Cardiac muscle cell (in vitro differentiated cells and primary cell): ENCODE data around the gene KY. TPM values are rescaled to one million over a fixed set of nuclear protein-coding genes. Genes with fewer than 3 reads are reported as not detected.

Source experiments
- DNase-seq, 2 donors: peaks; one replicate each; pipeline versions ENCODE4 v3.0.0 to v3.0.0-alpha.2; 2010 to 2017; ENCODE audit warnings: low read depth in 1 of 2, low spot score in 1 of 2
- H3K27ac ChIP-seq: fragments of 200-600 bp; sonication (generic); 2 replicates; pipeline ENCODE4 v1.5.1; 2016
- H3K27me3 ChIP-seq: fragments of 200-600 bp; sonication (generic); 2 replicates; pipeline ENCODE4 v1.6.0; 2016; ENCODE audit warnings: control low read depth
- H3K36me3 ChIP-seq: fragments of 200-600 bp; sonication (generic); 2 replicates; pipeline ENCODE4 v1.5.1; 2016; ENCODE audit warnings: control low read depth
- H3K4me1 ChIP-seq: fragments of 200-600 bp; sonication (generic); 2 replicates; pipeline ENCODE4 v1.8.1; 2017; ENCODE audit warnings: low read depth, mild to moderate bottlenecking, mixed run types
- H3K4me3 ChIP-seq: fragments of 200-600 bp; sonication (generic); 2 replicates; pipeline ENCODE4 v1.5.1; 2016; ENCODE audit warnings: mild to moderate bottlenecking
- H3K9me3 ChIP-seq: fragments of 200-600 bp; sonication (generic); 2 replicates; pipeline ENCODE4 v1.5.1; 2017; ENCODE audit warnings: low read depth, mild to moderate bottlenecking, control low read depth
- polyA plus RNA-seq: library from polyadenylated mRNA; unstranded; fragments of >200 nt; fragmentation: Nextera tagmentation; extraction: Ambion mirVana; gene quantifications from 2 replicates; pipeline ENCODE4 v1.2.1, GENCODE V29; 2016
- total RNA-seq: library from RNA; depleted of rRNA; stranded (reverse); fragments of >200 nt; gene quantifications from 2 replicates; pipeline ENCODE4 v1.2.3, GENCODE V29; 2016
- TF ChIP-seq, protein P1 (sequence below): IDR thresholded peaks from 2 replicates; pipeline ENCODE4 v1.5.1; 2012; ENCODE audit warnings: low read depth, mild to moderate bottlenecking, low read length

The KY gene
- total and polyA plus RNA-seq, 2 experiments from 2014 or later: 0.35 to 1.2 TPM

DNA sequence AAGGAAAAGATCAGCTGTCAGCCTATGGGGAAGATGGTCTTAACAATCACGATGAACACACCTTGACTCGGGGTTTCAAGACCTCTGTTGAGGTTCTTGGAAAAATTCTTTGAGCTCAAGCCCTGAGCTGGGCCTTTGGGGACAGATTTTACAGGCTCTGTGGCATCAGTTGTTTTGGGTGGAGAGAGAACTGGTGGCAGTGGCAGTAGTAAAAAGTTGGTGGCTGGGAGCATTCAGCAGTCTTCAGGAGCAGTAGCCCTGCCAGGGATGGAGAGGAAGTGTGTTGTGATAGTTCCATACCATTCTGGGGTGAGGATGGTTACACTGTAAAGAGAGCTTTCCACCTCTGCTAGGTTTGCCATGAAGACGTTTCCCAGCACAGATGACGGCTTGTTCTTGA lies 4.9 kb upstream of the KY start:
- peaks cover 17% of the 10 kb centered on the region for H3K4me1 ChIP-seq
- no peaks in the 10 kb centered on the region for H3K36me3 ChIP-seq
- no peak for DNase-seq
- H3K27me3 ChIP-seq: peaks cover 45% of the 10 kb centered on the region
- H3K4me3 ChIP-seq: no peak overlapping the region
- TF ChIP-seq, protein P1, sequence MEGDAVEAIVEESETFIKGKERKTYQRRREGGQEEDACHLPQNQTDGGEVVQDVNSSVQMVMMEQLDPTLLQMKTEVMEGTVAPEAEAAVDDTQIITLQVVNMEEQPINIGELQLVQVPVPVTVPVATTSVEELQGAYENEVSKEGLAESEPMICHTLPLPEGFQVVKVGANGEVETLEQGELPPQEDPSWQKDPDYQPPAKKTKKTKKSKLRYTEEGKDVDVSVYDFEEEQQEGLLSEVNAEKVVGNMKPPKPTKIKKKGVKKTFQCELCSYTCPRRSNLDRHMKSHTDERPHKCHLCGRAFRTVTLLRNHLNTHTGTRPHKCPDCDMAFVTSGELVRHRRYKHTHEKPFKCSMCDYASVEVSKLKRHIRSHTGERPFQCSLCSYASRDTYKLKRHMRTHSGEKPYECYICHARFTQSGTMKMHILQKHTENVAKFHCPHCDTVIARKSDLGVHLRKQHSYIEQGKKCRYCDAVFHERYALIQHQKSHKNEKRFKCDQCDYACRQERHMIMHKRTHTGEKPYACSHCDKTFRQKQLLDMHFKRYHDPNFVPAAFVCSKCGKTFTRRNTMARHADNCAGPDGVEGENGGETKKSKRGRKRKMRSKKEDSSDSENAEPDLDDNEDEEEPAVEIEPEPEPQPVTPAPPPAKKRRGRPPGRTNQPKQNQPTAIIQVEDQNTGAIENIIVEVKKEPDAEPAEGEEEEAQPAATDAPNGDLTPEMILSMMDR: no peak
- no peak overlapping the region for H3K27ac ChIP-seq
- no peaks in the 10 kb centered on the region for H3K9me3 ChIP-seq

DNA sequence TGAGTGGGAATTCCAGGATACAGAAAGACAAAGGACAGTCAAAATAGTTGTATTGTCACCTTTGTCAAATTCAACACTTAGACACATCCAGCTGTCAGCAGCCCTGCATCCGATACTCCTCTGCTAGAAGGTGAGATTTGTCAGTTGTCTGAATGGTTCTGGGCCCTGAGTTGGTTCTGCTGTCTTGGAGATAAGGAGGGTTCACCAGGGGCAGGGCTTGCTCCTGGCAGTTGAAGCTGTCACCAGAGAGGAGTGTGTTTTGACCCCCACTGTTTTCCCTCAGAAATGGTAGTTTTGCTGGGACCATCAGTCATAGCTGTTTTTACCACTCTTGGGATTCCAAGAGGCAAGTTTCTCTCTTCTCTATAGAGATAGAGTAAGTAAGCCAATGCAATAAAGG lies 3.2 kb upstream of the KY start:
- Histone ChIP-seq H3K36me3 (no peaks in the 10 kb centered on the region), H3K9me3 (no peaks in the 10 kb centered on the region), H3K27ac (no peak overlapping the region), H3K27me3 (peaks cover 49% of the 10 kb centered on the region), H3K4me3 (no peak overlapping the region), H3K4me1 (peaks cover 17% of the 10 kb centered on the region)
- DNase-seq: no peak
- TF ChIP-seq, protein P1: no peak

DNA sequence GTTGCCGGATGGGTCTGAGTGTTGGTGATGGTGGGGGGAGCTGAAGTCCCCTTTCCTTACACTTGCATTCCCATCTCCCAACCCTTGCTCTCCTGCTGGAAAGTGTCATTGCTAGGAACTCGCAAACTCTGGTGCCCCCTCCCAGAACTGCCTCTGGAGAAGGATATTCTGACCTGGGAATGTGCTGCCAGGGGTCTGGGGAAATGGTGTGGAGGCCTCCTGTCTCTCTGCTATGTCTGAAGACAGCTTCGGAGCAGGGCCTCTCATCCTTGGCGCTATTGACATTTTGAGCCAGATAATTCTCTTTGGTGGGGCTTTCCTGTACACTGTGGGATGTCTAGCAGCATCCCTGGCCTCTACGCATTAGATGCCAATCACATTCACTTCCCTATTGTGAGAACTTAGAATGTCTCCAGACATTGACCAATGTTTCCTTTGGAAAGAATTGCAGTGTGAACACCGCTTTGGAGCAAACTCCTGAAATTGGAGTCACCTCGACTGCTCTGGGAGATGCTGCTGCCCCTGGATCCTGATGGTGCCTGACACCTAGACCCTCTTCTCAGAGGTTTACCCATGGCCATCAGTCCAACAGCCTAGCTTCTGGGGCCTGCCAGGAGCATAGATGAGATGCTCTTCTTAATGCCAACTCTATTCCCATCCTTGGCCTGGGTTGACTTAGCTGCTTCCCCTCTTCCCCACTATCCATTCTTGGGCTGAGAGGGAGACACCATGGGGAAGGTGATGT lies 2.2 kb upstream of the KY start:
- Histone ChIP-seq H3K27ac (no peak overlapping the region), H3K27me3 (peaks cover 50% of the 10 kb centered on the region), H3K4me3 (no peak overlapping the region), H3K36me3 (no peaks in the 10 kb centered on the region), H3K4me1 (peaks cover 17% of the 10 kb centered on the region), H3K9me3 (no peaks in the 10 kb centered on the region)
- TF ChIP-seq, protein P1: no peak
- no peak for DNase-seq

DNA sequence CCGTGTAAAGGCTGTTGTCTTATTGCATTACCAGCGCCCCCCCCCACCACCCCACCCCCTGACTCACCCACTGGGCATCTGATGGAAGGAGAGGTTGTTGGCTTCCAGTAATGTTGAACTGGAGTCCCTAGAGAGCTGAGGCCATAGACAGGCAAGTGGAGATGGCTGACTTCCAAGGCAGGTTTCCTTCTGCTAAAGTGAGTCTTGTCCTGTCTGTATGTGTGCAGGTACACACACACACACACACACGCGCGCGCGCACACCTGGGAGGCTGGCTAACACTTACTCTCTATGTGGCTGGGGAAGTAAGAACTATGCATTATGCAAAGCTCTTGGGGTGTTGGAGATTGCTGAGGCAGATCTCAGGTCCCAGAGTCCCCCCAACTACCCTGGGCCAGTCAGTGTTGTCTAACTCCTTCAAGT lies 1.6 kb upstream of the KY start:
- Histone ChIP-seq H3K27me3 (peaks cover 57% of the 10 kb centered on the region), H3K27ac (no peak overlapping the region), H3K4me3 (no peak overlapping the region), H3K9me3 (no peaks in the 10 kb centered on the region), H3K4me1 (peaks cover 17% of the 10 kb centered on the region), H3K36me3 (no peaks in the 10 kb centered on the region)
- peak in 1 of 2 donors; percentile 25 for DNase-seq
- TF ChIP-seq, protein P1: no peak

DNA sequence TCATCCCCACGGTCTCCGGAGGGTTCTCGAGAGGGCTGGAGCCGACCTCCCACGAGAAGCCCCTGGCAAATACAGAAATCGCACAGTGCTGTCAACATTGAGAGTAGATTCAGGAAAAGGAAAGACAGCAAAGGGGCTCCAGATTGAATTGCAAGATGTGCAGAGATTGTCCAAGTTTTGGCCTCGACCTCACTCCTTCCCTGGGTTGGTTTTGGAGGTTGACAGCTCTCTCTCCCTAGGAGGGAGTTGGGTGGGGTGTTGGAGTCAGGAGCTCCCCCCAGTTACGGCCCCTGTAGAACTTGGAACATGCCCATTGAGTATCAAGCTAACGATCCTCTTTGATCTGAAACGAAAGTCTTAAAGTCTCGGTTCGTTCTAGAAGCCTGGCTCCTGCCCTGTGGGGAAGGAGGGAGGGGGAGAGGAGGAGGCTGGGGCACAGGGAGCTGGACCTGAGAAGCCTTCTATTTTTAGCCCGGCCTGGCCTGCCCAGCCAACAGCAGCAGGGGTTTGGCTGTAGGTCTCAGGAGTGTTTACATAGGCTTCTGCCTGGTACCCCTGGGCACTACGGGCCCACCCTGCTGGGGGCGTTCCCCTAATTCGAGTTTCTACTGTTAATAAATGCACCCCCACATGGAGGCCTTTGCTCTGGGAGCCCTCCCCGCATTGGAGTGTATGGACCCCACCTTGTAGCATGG lies 672 bp upstream of the KY start:
- peaks cover 61% of the 10 kb centered on the region for H3K27me3 ChIP-seq
- H3K27ac ChIP-seq: no peak overlapping the region
- TF ChIP-seq, protein P1: no peak
- peaks cover 17% of the 10 kb centered on the region for H3K4me1 ChIP-seq
- peak; percentile 45 to 84 for DNase-seq
- H3K4me3 ChIP-seq: peak overlapping the region; percentile 18
- H3K9me3 ChIP-seq: no peaks in the 10 kb centered on the region
- H3K36me3 ChIP-seq: no peaks in the 10 kb centered on the region
